C4-2B (cell line): Measurements from ENCODE around the gene COMP.

Source experiments
- H3K27ac ChIP-seq: fragments of 450-650 bp; 2 replicates; pipeline ENCODE4 v1.5.1; 2017
- ZFX ChIP-seq: fragments of 450-650 bp; IDR thresholded peaks from 2 replicates; pipeline ENCODE4 v1.6.1; 2017
- TF ChIP-seq, protein P1 (sequence below): fragments of 450-650 bp; conservative IDR thresholded peaks from 2 replicates; pipeline ENCODE4 v1.5.1; 2017; ENCODE audit warnings: mild to moderate bottlenecking

COMP gene

DNA sequence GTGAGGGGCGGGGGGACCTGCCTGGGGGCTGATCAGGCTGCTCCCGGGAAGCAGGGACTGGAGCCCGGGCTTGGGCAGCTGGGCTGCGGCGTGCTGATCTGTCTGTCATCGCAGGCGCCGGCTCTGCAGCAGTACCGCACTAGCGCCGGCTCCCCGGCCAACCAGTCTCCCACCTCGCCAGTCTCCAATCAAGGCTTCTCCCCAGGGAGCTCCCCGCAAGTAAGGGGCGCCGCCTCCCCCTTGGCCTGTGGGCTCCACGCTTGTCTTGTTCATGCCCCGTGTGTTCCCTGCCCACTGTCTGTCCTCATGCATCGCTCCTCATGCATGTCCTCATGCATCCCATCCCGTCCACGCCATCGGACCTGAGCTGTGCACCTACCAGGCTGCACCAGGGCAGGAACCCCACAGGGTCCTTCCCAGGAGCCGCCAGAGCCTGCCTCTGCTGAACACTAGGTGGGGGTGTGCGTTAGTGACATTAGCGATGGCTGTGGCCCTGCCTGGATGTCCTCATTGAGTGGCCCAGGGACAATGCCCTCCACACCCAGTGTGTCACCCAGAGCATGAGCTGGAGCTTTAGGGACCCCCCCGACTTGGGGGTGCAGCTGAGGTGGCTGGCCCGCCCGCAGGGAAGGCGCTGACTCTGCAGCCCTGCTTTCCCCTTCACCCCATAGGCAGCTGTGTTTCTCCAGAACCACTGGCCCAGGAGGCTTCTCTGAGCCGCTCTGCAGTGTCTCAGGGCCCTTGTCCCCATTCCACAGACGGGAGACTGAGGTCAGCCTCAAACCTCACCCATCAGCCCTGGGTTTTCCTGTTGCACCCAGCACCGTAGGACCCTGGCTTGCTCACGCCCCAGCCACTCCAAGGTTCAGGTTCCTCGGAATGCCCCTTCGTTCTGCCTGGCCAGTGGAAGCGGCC, 19.5 kb downstream of the COMP start:
- no peak overlapping the region for H3K27ac ChIP-seq
- TF ChIP-seq ZFX: no peak
- TF ChIP-seq, protein P1, sequence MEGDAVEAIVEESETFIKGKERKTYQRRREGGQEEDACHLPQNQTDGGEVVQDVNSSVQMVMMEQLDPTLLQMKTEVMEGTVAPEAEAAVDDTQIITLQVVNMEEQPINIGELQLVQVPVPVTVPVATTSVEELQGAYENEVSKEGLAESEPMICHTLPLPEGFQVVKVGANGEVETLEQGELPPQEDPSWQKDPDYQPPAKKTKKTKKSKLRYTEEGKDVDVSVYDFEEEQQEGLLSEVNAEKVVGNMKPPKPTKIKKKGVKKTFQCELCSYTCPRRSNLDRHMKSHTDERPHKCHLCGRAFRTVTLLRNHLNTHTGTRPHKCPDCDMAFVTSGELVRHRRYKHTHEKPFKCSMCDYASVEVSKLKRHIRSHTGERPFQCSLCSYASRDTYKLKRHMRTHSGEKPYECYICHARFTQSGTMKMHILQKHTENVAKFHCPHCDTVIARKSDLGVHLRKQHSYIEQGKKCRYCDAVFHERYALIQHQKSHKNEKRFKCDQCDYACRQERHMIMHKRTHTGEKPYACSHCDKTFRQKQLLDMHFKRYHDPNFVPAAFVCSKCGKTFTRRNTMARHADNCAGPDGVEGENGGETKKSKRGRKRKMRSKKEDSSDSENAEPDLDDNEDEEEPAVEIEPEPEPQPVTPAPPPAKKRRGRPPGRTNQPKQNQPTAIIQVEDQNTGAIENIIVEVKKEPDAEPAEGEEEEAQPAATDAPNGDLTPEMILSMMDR: no peak; the same call in 1 of the 2 replicates

DNA sequence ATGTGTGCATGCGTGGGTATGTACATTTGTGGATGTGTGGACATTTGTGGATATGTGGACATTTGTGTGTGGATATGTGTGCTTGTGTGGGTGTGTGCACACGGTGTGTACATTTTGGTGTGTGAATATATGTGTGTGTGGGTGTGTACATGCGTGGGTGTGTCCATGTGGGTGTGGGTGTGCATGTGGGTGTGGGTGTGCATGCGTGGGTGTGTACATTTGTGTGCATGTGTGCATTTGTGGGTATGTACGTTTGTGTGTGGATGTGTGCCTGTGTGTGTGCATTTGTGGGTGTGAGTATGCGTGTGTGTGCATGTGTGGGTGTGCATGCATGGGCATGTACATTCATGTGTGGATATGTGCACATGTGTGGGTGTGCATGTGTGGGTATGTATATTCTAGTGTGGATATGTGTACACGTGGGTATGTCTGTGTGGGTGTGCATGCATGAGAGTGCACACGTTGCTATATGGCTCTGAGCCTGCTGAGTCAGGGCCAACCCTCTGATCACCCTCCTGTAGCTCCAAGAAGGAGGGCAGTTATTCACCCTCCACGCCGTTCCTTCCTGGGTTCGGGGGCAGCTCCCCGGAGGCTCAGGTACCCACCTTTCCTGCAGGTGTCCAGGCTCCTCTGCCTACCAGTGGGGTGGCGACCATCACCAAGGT, 20.3 kb downstream of the COMP start:
- H3K27ac ChIP-seq: no peak overlapping the region
- TF ChIP-seq, protein P1: no peak
- TF ChIP-seq ZFX: no peak

DNA sequence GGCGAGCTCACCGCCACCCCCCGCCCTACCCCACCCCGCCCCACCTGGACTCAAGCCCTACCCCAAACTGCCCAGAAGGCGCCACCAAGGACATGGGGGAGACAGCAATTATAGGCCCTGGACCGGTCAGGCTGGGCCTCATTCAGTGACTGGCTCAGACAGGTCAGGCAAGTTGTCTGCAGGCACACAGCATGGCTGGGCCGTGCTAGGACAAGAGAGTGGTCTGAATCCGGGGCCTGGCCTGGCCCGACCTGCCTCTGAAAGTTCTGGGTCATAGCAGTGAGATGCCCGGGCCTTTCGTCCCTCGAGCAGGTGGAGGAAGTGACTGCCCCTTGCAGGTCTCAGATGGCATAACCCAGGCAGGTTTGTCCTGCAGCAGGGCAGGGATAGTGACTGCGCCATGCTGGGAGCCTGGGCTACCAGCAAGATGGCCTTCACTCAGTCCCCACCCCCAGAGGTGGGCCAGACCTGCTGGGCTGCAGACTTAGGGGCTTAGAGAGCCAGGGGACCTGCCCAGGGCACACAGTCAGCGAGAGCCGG, 21.0 kb downstream of the COMP start:
- no peak overlapping the region for H3K27ac ChIP-seq
- TF ChIP-seq, protein P1: no peak
- no peak for TF ChIP-seq ZFX

GRCh38 chr19:18768997-18769891, 21.9 kb downstream of the COMP start:
- TF ChIP-seq, protein P1: no peak
- TF ChIP-seq ZFX: no peak

GRCh38 chr19:18768046-18768771, 22.9 kb downstream of the COMP start:
- no peak overlapping the region for H3K27ac ChIP-seq
- no peak for TF ChIP-seq ZFX
- TF ChIP-seq, protein P1: no peak

More at GRCh38 chr19:18768997-18769891, 21.9 kb downstream of the COMP start:
- peak overlapping the region; percentile 6; the same call in 1 of the 2 replicates for H3K27ac ChIP-seq

GRCh38 chr19:18765224-18765623, 25.9 kb downstream of the COMP start:
- no peak overlapping the region for H3K27ac ChIP-seq
- TF ChIP-seq ZFX: no peak
- TF ChIP-seq, protein P1: no peak
